ENCODE results near the gene EID2B. TPM values are rescaled to one million over a fixed set of nuclear protein-coding genes. Genes with fewer than 3 reads are reported as not detected.

The EID2B gene
- total and polyA plus RNA-seq, 2 donors from 2014 or later: 3.3 to 4.6 TPM

DNA sequence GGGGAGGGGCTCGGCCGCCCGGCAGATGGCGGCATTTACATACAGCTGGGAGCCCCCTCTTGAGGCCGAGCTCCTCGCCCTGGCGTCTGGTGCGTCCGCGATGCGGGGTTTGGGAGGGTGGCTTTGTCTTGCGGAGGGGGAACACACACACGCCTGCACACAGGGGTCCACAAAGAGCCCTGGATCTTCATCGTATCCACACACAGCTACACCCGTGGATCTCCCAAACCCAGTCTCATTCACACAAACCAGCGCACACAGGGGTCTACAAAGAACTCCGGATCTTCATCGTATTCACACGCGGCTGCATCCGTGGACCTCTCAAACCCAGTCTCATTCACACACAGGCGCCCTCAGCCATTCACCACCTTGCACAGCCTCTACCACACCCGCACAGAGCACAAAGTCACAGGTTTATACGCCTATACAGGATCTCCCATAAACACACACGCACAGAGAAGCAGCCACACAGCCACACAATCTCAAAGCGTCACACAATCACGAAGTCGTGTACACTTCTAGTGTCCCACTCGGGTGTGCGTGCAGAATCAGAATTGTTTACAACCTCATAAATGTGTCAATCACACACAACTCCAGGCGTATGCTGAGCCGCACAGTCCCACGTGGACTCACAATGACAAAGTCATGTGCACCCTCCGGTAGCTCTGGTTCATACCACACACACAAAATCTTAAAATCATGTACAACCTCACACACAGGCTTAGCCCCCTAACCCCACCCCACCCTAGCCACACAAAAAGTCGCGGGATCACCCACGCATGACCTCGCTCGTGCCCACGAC, 34.5 kb downstream of the EID2B start:
- peak overlapping the region in 1 of 3 donors; percentile 30 for H3K4me3 ChIP-seq (ENCODE audit: low read length in 3 of 3)

DNA sequence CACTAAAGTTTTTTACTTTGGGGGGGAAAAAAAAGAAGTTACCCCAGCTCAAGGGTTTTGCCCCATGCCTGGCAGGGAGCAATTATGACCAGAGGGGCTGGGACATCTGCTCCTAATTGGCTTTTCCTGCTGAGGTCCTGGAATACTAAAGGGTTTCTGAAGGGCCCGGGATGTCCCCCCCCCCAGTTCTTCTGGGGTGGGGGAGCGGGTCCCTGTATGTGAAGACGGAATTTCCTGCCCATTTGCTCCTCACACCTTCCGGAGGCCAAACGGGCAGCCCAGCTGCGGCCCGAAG, 35.0 kb downstream of the EID2B start:
- H3K36me3 ChIP-seq (ENCODE audit: control insufficient read depth in 2 of 3, insufficient read depth in 3 of 3, low read length in 3 of 3): no peaks in the 10 kb centered on the region
- DNase-seq (no peak), FAIRE-seq (no peak)
- TF ChIP-seq, protein P1, sequence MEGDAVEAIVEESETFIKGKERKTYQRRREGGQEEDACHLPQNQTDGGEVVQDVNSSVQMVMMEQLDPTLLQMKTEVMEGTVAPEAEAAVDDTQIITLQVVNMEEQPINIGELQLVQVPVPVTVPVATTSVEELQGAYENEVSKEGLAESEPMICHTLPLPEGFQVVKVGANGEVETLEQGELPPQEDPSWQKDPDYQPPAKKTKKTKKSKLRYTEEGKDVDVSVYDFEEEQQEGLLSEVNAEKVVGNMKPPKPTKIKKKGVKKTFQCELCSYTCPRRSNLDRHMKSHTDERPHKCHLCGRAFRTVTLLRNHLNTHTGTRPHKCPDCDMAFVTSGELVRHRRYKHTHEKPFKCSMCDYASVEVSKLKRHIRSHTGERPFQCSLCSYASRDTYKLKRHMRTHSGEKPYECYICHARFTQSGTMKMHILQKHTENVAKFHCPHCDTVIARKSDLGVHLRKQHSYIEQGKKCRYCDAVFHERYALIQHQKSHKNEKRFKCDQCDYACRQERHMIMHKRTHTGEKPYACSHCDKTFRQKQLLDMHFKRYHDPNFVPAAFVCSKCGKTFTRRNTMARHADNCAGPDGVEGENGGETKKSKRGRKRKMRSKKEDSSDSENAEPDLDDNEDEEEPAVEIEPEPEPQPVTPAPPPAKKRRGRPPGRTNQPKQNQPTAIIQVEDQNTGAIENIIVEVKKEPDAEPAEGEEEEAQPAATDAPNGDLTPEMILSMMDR (IDR thresholded peaks at IDR 0.05; ENCODE audit: borderline replicate concordance, extremely low read depth, insufficient read depth): no peak
- H3K27me3 ChIP-seq (ENCODE audit: control insufficient read depth, insufficient read depth, low read length): peaks cover 21% of the 10 kb centered on the region
- no peak overlapping the region for H3K4me3 ChIP-seq (ENCODE audit: low read length in 3 of 3)
- no peak overlapping the region for H3K27ac ChIP-seq (ENCODE audit: low read depth in 2 of 2, low read length in 2 of 2)
- no peak overlapping the region for H3K9ac ChIP-seq (ENCODE audit: low read length in 3 of 3)
- peaks cover 0 to 4% (median 3%) of the 10 kb centered on the region in 3 donors for H3K4me1 ChIP-seq (ENCODE audit: control insufficient read depth in 2 of 3, insufficient read depth in 2 of 3, low read depth in 1 of 3, low read length in 3 of 3)
- intact Hi-C loops (cut with DNase I): no loop called here
- H3K9me3 ChIP-seq (ENCODE audit: control insufficient read depth in 2 of 3, insufficient read depth in 1 of 3, low read length in 3 of 3): no peaks in the 10 kb centered on the region

More for the DNA sequence above, 34.5 kb downstream of the EID2B start:
- H3K9me3 ChIP-seq (ENCODE audit: control insufficient read depth in 2 of 3, insufficient read depth in 1 of 3, low read length in 3 of 3): no peaks in the 10 kb centered on the region
- no peak overlapping the region for H3K27ac ChIP-seq (ENCODE audit: low read depth in 2 of 2, low read length in 2 of 2)
- intact Hi-C loops (cut with DNase I): no loop called here
- peaks cover 0 to 5% (median 4%) of the 10 kb centered on the region in 3 donors for H3K4me1 ChIP-seq (ENCODE audit: control insufficient read depth in 2 of 3, insufficient read depth in 2 of 3, low read depth in 1 of 3, low read length in 3 of 3)
- TF ChIP-seq, protein P1 (IDR thresholded peaks at IDR 0.05; ENCODE audit: borderline replicate concordance, extremely low read depth, insufficient read depth): no peak
- H3K27me3 ChIP-seq (ENCODE audit: control insufficient read depth, insufficient read depth, low read length): peaks cover 21% of the 10 kb centered on the region
- H3K9ac ChIP-seq (ENCODE audit: low read length in 3 of 3): no peak overlapping the region
- DNase-seq: peak in 4 of 5 donors; percentile 69 to 83 (median 76)
- H3K36me3 ChIP-seq (ENCODE audit: control insufficient read depth in 2 of 3, insufficient read depth in 3 of 3, low read length in 3 of 3): no peaks in the 10 kb centered on the region
- no peak for FAIRE-seq

DNA sequence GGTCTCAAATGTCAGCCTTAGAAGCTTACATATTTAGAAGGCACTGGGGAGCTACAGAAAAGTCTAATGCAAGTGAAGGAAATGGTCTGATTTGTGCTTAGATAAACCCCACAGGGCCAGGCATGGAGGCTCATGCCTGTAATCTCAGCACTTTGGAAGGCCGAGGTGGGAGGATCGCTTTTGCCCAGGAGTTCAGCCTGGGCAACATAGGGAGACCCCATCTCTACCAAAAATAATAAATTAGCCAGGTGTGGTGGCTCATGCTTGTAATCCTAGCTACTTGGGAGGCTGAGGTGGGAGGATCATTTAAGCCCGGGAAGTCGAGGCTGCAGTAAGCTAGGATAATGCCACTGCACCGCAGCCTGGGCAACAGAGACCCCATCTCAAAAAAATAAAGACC, 36.6 kb downstream of the EID2B start:
- Histone ChIP-seq H3K9ac (ENCODE audit: low read length in 3 of 3) (no peak overlapping the region), H3K36me3 (ENCODE audit: control insufficient read depth in 2 of 3, insufficient read depth in 3 of 3, low read length in 3 of 3) (peaks cover 0 to 2% (median 0%) of the 10 kb centered on the region in 3 donors), H3K27me3 (ENCODE audit: control insufficient read depth, insufficient read depth, low read length) (peaks cover 21% of the 10 kb centered on the region), H3K4me3 (ENCODE audit: low read length in 3 of 3) (no peak overlapping the region), H3K27ac (ENCODE audit: low read depth in 2 of 2, low read length in 2 of 2) (no peak overlapping the region), H3K4me1 (ENCODE audit: control insufficient read depth in 2 of 3, insufficient read depth in 2 of 3, low read depth in 1 of 3, low read length in 3 of 3) (peaks cover 0 to 4% (median 3%) of the 10 kb centered on the region in 3 donors), H3K9me3 (ENCODE audit: control insufficient read depth in 2 of 3, insufficient read depth in 1 of 3, low read length in 3 of 3) (no peaks in the 10 kb centered on the region)
- intact Hi-C loops (cut with DNase I): no loop called here
- DNase-seq (no peak), FAIRE-seq (no peak)
- TF ChIP-seq, protein P1 (IDR thresholded peaks at IDR 0.05; ENCODE audit: borderline replicate concordance, extremely low read depth, insufficient read depth): no peak

All from kidney (tissue), 14 donors.